OCI-LY3 (cell line): ENCODE results near the gene RASL12.
"Not testable (repeated sequence)": the region's sequence is repeated elsewhere in the genome, so short reads cannot be mapped to it uniquely, and the experiment has no call there.

Source experiments
- H2AFZ ChIP-seq: fragments of 200-600, 300-600 bp; shearing (Covaris generic); 2 replicates; pipeline ENCODE4 v1.6.0; 2014; ENCODE audit warnings: antibody characterized with exemption, low read depth, low read length
- H3K27ac ChIP-seq: fragments of 200-600, 300-600 bp; sonication (generic); 2 replicates; pipeline ENCODE4 v1.5.1; 2014; ENCODE audit warnings: mild to moderate bottlenecking, low read length, moderate library complexity, mixed read lengths
- H3K27me3 ChIP-seq: fragments of 200-600, 300-600 bp; sonication (generic); 2 replicates; pipeline ENCODE4 v1.6.1; 2014; ENCODE audit warnings: low read depth, low read length, mixed read lengths
- H3K36me3 ChIP-seq: fragments of 200-600, 300-600 bp; sonication (generic); replicated peaks from 2 replicates; pipeline ENCODE3; 2014; ENCODE audit warnings: low read depth, low read length, mixed read lengths
- H3K4me1 ChIP-seq: fragments of 300-600, 200-600 bp; sonication (generic); 2 replicates; pipeline ENCODE4 v1.6.1; 2014; ENCODE audit warnings: low read length, mixed read lengths
- H3K4me2 ChIP-seq: fragments of 200-600, 300-600 bp; sonication (generic); 2 replicates; pipeline ENCODE4 v1.6.1; 2014; ENCODE audit warnings: low read length, mixed read lengths
- H3K4me3 ChIP-seq: fragments of 300-600, 200-600 bp; sonication (generic); 2 replicates; pipeline ENCODE4 v1.5.1; 2014; ENCODE audit warnings: antibody characterized with exemption, mild to moderate bottlenecking, low read length, moderate library complexity
- H3K79me2 ChIP-seq: fragments of 300-600, 200-600 bp; shearing (Covaris generic); 2 replicates; pipeline ENCODE4 v1.6.1; 2014; ENCODE audit warnings: mild to moderate bottlenecking, low read length, mixed read lengths
- H3K9ac ChIP-seq: fragments of 300-600, 200-600 bp; shearing (Covaris generic); 2 replicates; pipeline ENCODE4 v1.6.0; 2014; ENCODE audit warnings: mild to moderate bottlenecking, low read length, moderate library complexity
- H3K9me3 ChIP-seq: fragments of 200-600, 300-600 bp; shearing (Covaris generic); 2 replicates; pipeline ENCODE4 v1.6.1; 2014; ENCODE audit warnings: low read length, mixed read lengths; ENCODE audit not compliant: insufficient read depth
- H4K20me1 ChIP-seq: fragments of 200-600, 300-600 bp; sonication (generic); 2 replicates; pipeline ENCODE4 v1.6.1; 2016; ENCODE audit warnings: low read length, mixed read lengths; ENCODE audit not compliant: insufficient read depth
- EZH2phosphoT487 ChIP-seq: fragments of 200-600 bp; shearing (Covaris generic); IDR thresholded peaks from 2 replicates; pipeline ENCODE4 v1.6.1; 2018; ENCODE audit warnings: antibody characterized with exemption, mixed run types, low read depth
- TF ChIP-seq, protein P1 (sequence below): fragments of 200-600, 300-600 bp; sonication (generic); IDR thresholded peaks from 2 replicates; pipeline ENCODE4 v1.5.1; 2014; ENCODE audit warnings: antibody characterized with exemption, low read length, low read depth

The RASL12 gene

DNA sequence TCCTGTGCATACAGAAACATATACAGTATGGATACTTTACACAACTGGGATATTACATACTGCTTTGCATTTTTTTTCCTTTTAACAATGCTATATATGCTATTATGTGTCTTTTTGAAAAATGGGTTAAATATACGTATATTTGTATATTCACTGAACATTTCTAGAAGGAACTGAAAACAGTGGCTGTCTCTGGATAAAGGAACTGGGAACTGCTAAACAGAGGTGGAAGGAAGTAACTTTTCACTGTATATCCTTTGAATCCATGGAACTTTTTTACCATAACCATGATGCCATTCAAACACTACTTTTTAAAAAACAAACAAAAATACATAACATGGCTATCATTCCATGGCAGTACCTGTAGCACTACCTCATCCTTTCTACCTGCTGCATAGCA, 40.2 kb downstream of the RASL12 start:
- Histone ChIP-seq H3K27me3 (peaks cover 10% of the 10 kb centered on the region), H3K79me2 (peaks cover 19% of the 10 kb centered on the region), H3K9me3 (no peaks in the 10 kb centered on the region), H3K27ac (no peak overlapping the region), H3K9ac (no peak overlapping the region), H3K4me3 (peak overlapping the region; percentile 88; the same call in 1 of the 2 replicates), H2AFZ (no peak overlapping the region), H3K36me3 (peaks cover 26% of the 10 kb centered on the region), H3K4me1 (peaks cover 14% of the 10 kb centered on the region), H3K4me2 (peak overlapping the region; percentile 74), H4K20me1 (peaks cover 5% of the 10 kb centered on the region)
- TF ChIP-seq EZH2phosphoT487: no peak
- TF ChIP-seq, protein P1, sequence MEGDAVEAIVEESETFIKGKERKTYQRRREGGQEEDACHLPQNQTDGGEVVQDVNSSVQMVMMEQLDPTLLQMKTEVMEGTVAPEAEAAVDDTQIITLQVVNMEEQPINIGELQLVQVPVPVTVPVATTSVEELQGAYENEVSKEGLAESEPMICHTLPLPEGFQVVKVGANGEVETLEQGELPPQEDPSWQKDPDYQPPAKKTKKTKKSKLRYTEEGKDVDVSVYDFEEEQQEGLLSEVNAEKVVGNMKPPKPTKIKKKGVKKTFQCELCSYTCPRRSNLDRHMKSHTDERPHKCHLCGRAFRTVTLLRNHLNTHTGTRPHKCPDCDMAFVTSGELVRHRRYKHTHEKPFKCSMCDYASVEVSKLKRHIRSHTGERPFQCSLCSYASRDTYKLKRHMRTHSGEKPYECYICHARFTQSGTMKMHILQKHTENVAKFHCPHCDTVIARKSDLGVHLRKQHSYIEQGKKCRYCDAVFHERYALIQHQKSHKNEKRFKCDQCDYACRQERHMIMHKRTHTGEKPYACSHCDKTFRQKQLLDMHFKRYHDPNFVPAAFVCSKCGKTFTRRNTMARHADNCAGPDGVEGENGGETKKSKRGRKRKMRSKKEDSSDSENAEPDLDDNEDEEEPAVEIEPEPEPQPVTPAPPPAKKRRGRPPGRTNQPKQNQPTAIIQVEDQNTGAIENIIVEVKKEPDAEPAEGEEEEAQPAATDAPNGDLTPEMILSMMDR: no peak

DNA sequence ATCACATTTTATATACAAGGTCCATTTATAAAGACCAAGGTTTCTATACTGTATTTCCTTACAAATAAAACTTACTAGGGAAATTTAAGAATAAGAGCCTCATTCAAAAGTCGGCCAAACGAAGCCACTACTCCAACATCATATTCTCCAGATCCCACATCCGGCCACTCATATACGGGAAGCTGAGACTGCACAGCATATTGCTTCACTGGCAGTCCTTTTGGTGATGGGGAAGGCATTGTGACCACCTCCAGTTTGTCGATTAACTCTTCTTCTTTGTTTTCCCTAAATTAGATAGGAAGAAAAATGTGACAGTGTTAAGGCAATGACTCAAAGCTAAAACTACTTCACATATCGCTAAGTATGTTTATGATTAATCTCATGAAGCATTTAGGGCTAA, 41.0 kb downstream of the RASL12 start:
- Histone ChIP-seq H3K36me3 (peaks cover 26% of the 10 kb centered on the region), H4K20me1 (peaks cover 5% of the 10 kb centered on the region), H3K79me2 (peaks cover 19% of the 10 kb centered on the region), H3K27ac (no peak overlapping the region), H3K27me3 (peaks cover 4% of the 10 kb centered on the region), H3K4me2 (no peak overlapping the region), H3K9ac (no peak overlapping the region), H3K4me3 (no peak overlapping the region), H3K4me1 (peaks cover 12% of the 10 kb centered on the region), H3K9me3 (no peaks in the 10 kb centered on the region), H2AFZ (no peak overlapping the region)
- no peak for TF ChIP-seq EZH2phosphoT487
- TF ChIP-seq, protein P1: no peak

DNA sequence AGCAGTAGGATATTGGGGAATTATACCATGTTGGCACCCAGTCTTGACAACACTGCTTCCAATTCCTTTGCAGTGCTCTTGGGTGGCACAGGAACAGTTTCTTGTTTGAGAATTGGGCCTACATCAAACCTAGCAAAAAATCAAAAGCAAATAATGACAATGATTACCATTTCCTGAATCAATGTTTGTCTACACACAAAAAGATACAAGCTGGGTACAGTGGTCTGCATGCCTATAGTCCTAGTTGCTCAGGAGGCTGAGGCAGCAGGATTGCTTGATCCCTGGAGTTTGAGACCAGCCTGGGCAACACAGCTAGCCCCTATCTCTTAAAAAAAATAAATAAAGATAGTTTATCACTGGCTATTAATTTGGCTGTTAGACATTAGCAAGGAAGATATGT, 46.3 kb downstream of the RASL12 start:
- H3K79me2 ChIP-seq: no peaks in the 10 kb centered on the region
- H4K20me1 ChIP-seq: no peaks in the 10 kb centered on the region
- no peaks in the 10 kb centered on the region for H3K9me3 ChIP-seq
- no peaks in the 10 kb centered on the region for H3K27me3 ChIP-seq
- TF ChIP-seq EZH2phosphoT487: no peak
- TF ChIP-seq, protein P1: no peak
- H2AFZ ChIP-seq: no peak overlapping the region
- H3K9ac ChIP-seq: no peak overlapping the region
- H3K27ac ChIP-seq: no peak overlapping the region
- no peak overlapping the region for H3K4me2 ChIP-seq
- no peak overlapping the region for H3K4me3 ChIP-seq
- no peaks in the 10 kb centered on the region for H3K4me1 ChIP-seq
- peaks cover 54% of the 10 kb centered on the region for H3K36me3 ChIP-seq

DNA sequence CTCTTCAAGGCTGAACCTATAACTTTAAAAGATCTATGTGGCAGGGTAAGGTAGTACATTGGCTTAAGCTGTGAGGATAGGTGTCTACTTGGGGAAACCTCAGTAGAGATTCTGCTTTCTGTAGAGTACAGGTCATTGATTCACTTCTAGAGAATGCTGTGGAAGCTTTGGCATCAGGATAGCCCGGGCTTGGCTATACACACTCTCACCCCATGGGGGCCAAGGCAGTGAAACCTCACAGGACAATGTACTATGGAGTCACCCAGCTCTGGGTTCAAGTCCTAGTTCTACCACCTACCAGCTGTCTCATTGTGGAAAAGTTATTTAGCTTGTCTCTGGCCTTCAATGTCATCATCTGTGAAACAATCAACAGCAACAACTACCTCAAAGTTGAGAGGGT, 47.4 kb downstream of the RASL12 start:
- Histone ChIP-seq H3K4me1 (no peaks in the 10 kb centered on the region), H3K4me3 (no peak overlapping the region), H3K27ac (no peak overlapping the region), H3K4me2 (no peak overlapping the region), H3K9ac (no peak overlapping the region), H3K79me2 (no peaks in the 10 kb centered on the region), H3K9me3 (no peaks in the 10 kb centered on the region), H3K36me3 (peaks cover 55% of the 10 kb centered on the region), H3K27me3 (no peaks in the 10 kb centered on the region), H2AFZ (no peak overlapping the region), H4K20me1 (no peaks in the 10 kb centered on the region)
- TF ChIP-seq EZH2phosphoT487: no peak
- TF ChIP-seq, protein P1: no peak

DNA sequence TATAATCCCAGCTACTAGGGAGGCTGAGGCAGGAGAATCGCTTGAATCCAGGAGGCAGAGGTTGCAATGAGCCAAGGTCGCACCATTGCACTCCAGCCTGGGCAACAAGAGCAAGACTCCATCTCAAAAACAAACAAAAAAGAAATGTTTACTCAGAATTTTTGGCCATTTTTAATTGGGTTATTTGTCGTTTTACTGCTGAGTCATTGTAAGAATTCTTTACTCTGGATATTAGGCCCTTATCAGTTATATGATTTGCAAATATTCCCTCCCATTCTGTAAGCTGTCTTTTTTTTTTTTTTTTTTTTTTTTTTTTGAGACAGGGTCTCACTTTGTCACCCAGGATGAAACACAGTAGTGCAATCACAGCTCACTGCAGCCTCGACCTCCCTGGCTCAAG, 56.6 kb downstream of the RASL12 start:
- not testable (repeated sequence) for H3K27ac ChIP-seq, H2AFZ ChIP-seq, H3K4me3 ChIP-seq, H3K9ac ChIP-seq, H3K79me2 ChIP-seq, H3K4me1 ChIP-seq, H4K20me1 ChIP-seq, H3K27me3 ChIP-seq, H3K4me2 ChIP-seq, H3K9me3 ChIP-seq
- H3K36me3 ChIP-seq: peaks cover 41% of the 10 kb centered on the region
